ENCODE measurements around the gene PHRF1. TPM values are rescaled to one million over a fixed set of nuclear protein-coding genes. Genes with fewer than 3 reads are reported as not detected.

PHRF1 gene
- total and polyA plus RNA-seq, 2 of the 4 experiments (the other 2 are of a cell fraction) = 10.9 to 17.5 TPM

GRCh38 chr11:553988-554340 is 22.3 kb upstream of the PHRF1 start:
- BruUV-seq (replicated peaks) = no TSS peak
- H4K5ac ChIP-seq (ENCODE audit: low read depth, low read length) = no peak overlapping the region
- no peak overlapping the region for H3K27ac ChIP-seq (ENCODE audit: insufficient read depth, low read length)
- H3K4me3 ChIP-seq (ENCODE audit: insufficient read depth, low read depth, low read length) = no peak overlapping the region
- H3K4me2 ChIP-seq (ENCODE audit: low read depth, low read length) = no peak overlapping the region
- DNase-seq (no peak), ATAC-seq (ENCODE audit: low read depth) (no peak)
- H3K9me1 ChIP-seq (ENCODE audit: insufficient read depth, low read length) = no peaks in the 10 kb centered on the region
- no peak overlapping the region for H2AK5ac ChIP-seq (ENCODE audit: low read depth, low read length)
- H3K9me3 ChIP-seq (ENCODE audit: control insufficient read depth, insufficient read depth, low read length) = no peaks in the 10 kb centered on the region
- in situ Hi-C loops (cut with MboI; ENCODE audit: low sequenced_read_pairs) = no loop called here
- no peak overlapping the region for H2AK9ac ChIP-seq (replicated peaks; ENCODE audit: low read depth, low read length, poor library complexity)
- peaks cover 6% of the 10 kb centered on the region; the same call in 1 of the 2 replicates for H4K20me1 ChIP-seq (ENCODE audit: insufficient read depth, low read length)
- no peak overlapping the region for H4K91ac ChIP-seq (ENCODE audit: insufficient read depth, low read depth, low read length)
- WGBS, 2 experiments (ENCODE audit: extremely low coverage in 2 of 2, insufficient read length in 1 of 2) = 59% methylated on average over 7 of the region's 11 CpGs; no CpG with 5 or more reads in 1 of the 2 experiments
- H2BK20ac ChIP-seq (ENCODE audit: low read depth, low read length) = no peak overlapping the region
- no peak overlapping the region for H3K4ac ChIP-seq (ENCODE audit: low read depth, low read length)
- peaks cover 2% of the 10 kb centered on the region; the same call in 1 of the 2 replicates for H3K36me3 ChIP-seq (ENCODE audit: control insufficient read depth, insufficient read depth, low read length)
- dilution Hi-C loops (cut with HindIII; ENCODE audit: low sequenced_read_pairs, unreplicated experiment) = no loop called here
- no peak overlapping the region for H3K23ac ChIP-seq (ENCODE audit: low read depth, low read length)
- H2AFZ ChIP-seq (replicated peaks; ENCODE audit: low read length, poor library complexity) = no peak overlapping the region
- ChIA-PET CTCF (interaction anchor here (0.6 to 1.3 kb wide), 2 partner anchors 10 to 142 kb away, joined by 3 read pairs; no protein-coding TSS in a partner anchor), POLR2A (ENCODE audit: unreplicated experiment) (no interaction called here)
- H3K27me3 ChIP-seq (ENCODE audit: control insufficient read depth, insufficient read depth, low read length) = peaks cover 55% of the 10 kb centered on the region
- intact Hi-C loops (cut with micrococcal nuclease) = loop anchor here (10.0 kb wide), 1 partner anchor 171 kb away; no protein-coding TSS in a partner anchor
- no peak overlapping the region for H3K14ac ChIP-seq (replicated peaks; ENCODE audit: low read depth, low read length)
- no peak overlapping the region for H3K18ac ChIP-seq (ENCODE audit: low read depth, low read length)
- H3K56ac ChIP-seq (ENCODE audit: extremely low read depth, insufficient read depth, low read length) = no peak overlapping the region
- H3K9ac ChIP-seq (ENCODE audit: low read depth, low read length) = no peak overlapping the region
- H2BK120ac ChIP-seq (ENCODE audit: low read depth, low read length) = no peak overlapping the region
- TF ChIP-seq BHLHE40 (IDR thresholded peaks at IDR 0.05; ENCODE audit: low read depth, low read length) = no peak
- TF ChIP-seq RCOR1 (IDR thresholded peaks at IDR 0.05; ENCODE audit: insufficient replicate concordance, low read length) = no peak
- no peak for TF ChIP-seq ELK1 (IDR thresholded peaks at IDR 0.05; ENCODE audit: borderline replicate concordance, low read depth, low read length)
- no peak for TF ChIP-seq MXI1 (IDR thresholded peaks at IDR 0.05; ENCODE audit: borderline replicate concordance, low read depth, low read length)
- TF ChIP-seq USF2 (IDR thresholded peaks at IDR 0.05; ENCODE audit: low read depth, low read length) = no peak
- TF ChIP-seq CEBPB (IDR thresholded peaks at IDR 0.05; ENCODE audit: low read depth, low read length) = no peak
- no peak for TF ChIP-seq POLR2A (IDR thresholded peaks at IDR 0.05; ENCODE audit: low read depth, low read length)
- no peak for TF ChIP-seq SMC3 (IDR thresholded peaks at IDR 0.05; ENCODE audit: low read depth, low read length)
- no peak for TF ChIP-seq RAD21 (IDR thresholded peaks at IDR 0.05; ENCODE audit: low read length)
- TF ChIP-seq CHD1 (IDR thresholded peaks at IDR 0.05; ENCODE audit: low read depth, low read length) = no peak
- no peak for TF ChIP-seq MAFK (IDR thresholded peaks at IDR 0.05; ENCODE audit: low read depth, low read length)
- no peak for TF ChIP-seq FOS (IDR thresholded peaks at IDR 0.05; ENCODE audit: low read depth, low read length)
- no peak for TF ChIP-seq CTCF (conservative IDR thresholded peaks at IDR 0.05; ENCODE audit: low read depth, low read length)
- no peak for TF ChIP-seq MAZ (IDR thresholded peaks at IDR 0.05; ENCODE audit: borderline replicate concordance, low read depth, low read length)
- TF ChIP-seq NFE2L2 (IDR thresholded peaks at IDR 0.05; ENCODE audit: low read depth, low read length) = no peak
- H3K79me1 ChIP-seq (ENCODE audit: low read depth in 1 of 2, low read length in 2 of 2) = no peaks in the 10 kb centered on the region
- H3K4me1 ChIP-seq (ENCODE audit: control insufficient read depth, insufficient read depth, low read length) = peaks cover 2% of the 10 kb centered on the region; the same call in 1 of the 2 replicates
- H4K8ac ChIP-seq (ENCODE audit: low read depth in 2 of 2, low read length in 2 of 2) = no peak overlapping the region
- H2BK15ac ChIP-seq (ENCODE audit: low read depth, low read length) = no peak overlapping the region
- H2BK5ac ChIP-seq (ENCODE audit: low read depth, low read length, poor library complexity, severe bottlenecking) = no peak overlapping the region

Measured in IMR-90 (cell line).